Panc1 (cell line): Measurements from ENCODE around the gene SCUBE3. TPM values are rescaled to one million over a fixed set of nuclear protein-coding genes. Genes with fewer than 3 reads are reported as not detected.

ENCODE experiments used
- ATAC-seq: fragments of 200-7000 bp; cut with Tn5 transposase; 2 replicates; pipeline ENCODE4 v1.9.1; 2020; ENCODE audit warnings: mild to moderate bottlenecking, moderate library complexity
- BruUV-seq: library from RNA; stranded (reverse); fragments of 400-500 nt; replicated peaks from 2 replicates; lab custom pipeline; 2021; lab: Mats Ljungman, UMichigan
- CTCF ChIA-PET: fragments of 300-600 bp; sonication (Branson Sonifier 250); formaldehyde crosslinking; loops from one replicate; lab custom pipeline; 2022; ENCODE audit warnings: antibody characterized with exemption; lab: Charles Lee
- POLR2A ChIA-PET: fragments of 300-600 bp; sonication (Branson Sonifier 250); formaldehyde crosslinking; loops from one replicate; lab custom pipeline; 2022; ENCODE audit warnings: antibody characterized with exemption; lab: Charles Lee
- DNase-seq: peaks from one replicate; pipeline ENCODE4 v3.0.0-alpha.2; 2010; ENCODE audit warnings: low read depth, low spot score
- H3K27ac ChIP-seq: 2 replicates; pipeline ENCODE4 v1.5.1; 2011; ENCODE audit warnings: mild to moderate bottlenecking, low read length, inconsistent platforms
- H3K27me3 ChIP-seq: fragments of 200-500 bp; sonication (Bioruptor generic); 2 replicates; pipeline ENCODE4 v1.6.0; 2014; ENCODE audit warnings: low read length, inconsistent platforms; ENCODE audit not compliant: control insufficient read depth, insufficient read depth
- H3K36me3 ChIP-seq: fragments of 200-500 bp; sonication (Bioruptor generic); 2 replicates; pipeline ENCODE4 v1.5.1; 2014; ENCODE audit warnings: inconsistent platforms, mild to moderate bottlenecking, low read length, moderate library complexity; ENCODE audit not compliant: control insufficient read depth, insufficient read depth
- H3K4me1 ChIP-seq: 2 replicates; pipeline ENCODE4 v1.5.1; 2011; ENCODE audit warnings: inconsistent platforms, mild to moderate bottlenecking, low read length, moderate library complexity; ENCODE audit not compliant: control insufficient read depth, insufficient read depth
- H3K4me3 ChIP-seq, 2 experiments: 2 replicates each; pipeline ENCODE4 v1.5.1; 2011 to 2012; ENCODE audit warnings: low read depth in 2 of 2, low read length in 2 of 2, mild to moderate bottlenecking in 2 of 2, inconsistent platforms in 1 of 2, moderate library complexity in 1 of 2
- H3K9me3 ChIP-seq: fragments of 200-500 bp; sonication (Bioruptor generic); 2 replicates; pipeline ENCODE4 v1.5.1; 2014; ENCODE audit warnings: low read depth, mild to moderate bottlenecking, inconsistent platforms, low read length, moderate library complexity; ENCODE audit not compliant: control insufficient read depth, insufficient read depth
- POLR2AphosphoS5 ChIP-seq: IDR thresholded peaks from 2 replicates; pipeline ENCODE4 v1.6.1; 2012; ENCODE audit warnings: mild to moderate bottlenecking, low read depth, low read length, moderate library complexity
- SIN3A ChIP-seq: IDR thresholded peaks from 2 replicates; pipeline ENCODE4 v1.6.1; 2012; ENCODE audit warnings: low read depth, mild to moderate bottlenecking, low read length, moderate library complexity, borderline replicate concordance; ENCODE audit not compliant: insufficient read depth
- TCF7L2 ChIP-seq: IDR thresholded peaks from 2 replicates; pipeline ENCODE4 v1.6.1; 2011; ENCODE audit warnings: mild to moderate bottlenecking, low read depth, low read length, inconsistent platforms
- in situ Hi-C: cut with HindIII; loops from 2 replicates; pipeline ENCODE4 v1.10.0; 2016; ENCODE audit warnings: low sequenced_read_pairs, low pct_unique_long_range_greater_than_20kb
- intact Hi-C: fragments of 100-400 bp; cut with micrococcal nuclease; formaldehyde crosslinking; loops from one replicate; pipeline ENCODE4 v1.10.0; 2022; ENCODE audit not compliant: unreplicated experiment
- total RNA-seq: library from RNA; stranded (reverse); gene quantifications from one replicate; pipeline ENCODE4 v1.2.1, GENCODE V29; 2021; ENCODE audit not compliant: unreplicated experiment
- TF ChIP-seq, protein P1 (sequence below), 2 experiments: IDR thresholded peaks; 2 replicates each; pipeline ENCODE4 v1.6.1; 2011 to 2012; ENCODE audit warnings: low read depth in 2 of 2, control low read depth in 1 of 2, low read length in 1 of 2, mild to moderate bottlenecking in 1 of 2, moderate library complexity in 1 of 2; ENCODE audit not compliant: insufficient read depth in 1 of 2
- TF ChIP-seq, protein P2 (sequence below): fragments of 450-650 bp; IDR thresholded peaks from 2 replicates; pipeline ENCODE4 v1.5.1; 2017; ENCODE audit warnings: mild to moderate bottlenecking

The SCUBE3 gene
- total RNA-seq, 1 experiment from 2014 or later, result 1.6 TPM

DNA sequence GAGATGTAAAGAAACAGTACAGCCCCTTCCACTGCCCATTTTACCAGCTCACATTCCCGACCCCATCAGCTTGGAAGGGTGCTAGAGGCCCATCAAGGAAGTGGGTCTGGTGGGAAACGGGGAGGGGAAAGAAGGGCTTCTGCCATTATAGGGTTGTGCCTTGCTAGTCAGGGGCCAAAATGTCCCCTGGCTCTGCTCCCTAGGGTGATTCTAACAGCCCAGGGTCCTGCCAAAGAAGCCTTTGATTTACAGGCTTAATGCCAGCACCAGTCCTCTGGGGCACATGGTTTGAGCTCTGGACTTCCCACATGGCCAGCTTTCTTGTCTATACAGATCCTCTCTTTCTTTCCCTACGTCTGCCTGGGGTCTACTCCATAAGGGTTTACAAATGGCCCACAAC is 35.2 kb downstream of the SCUBE3 start:
- no TSS peak for BruUV-seq
- CTCF ChIA-PET, result no interaction called here
- no peak for ATAC-seq

DNA sequence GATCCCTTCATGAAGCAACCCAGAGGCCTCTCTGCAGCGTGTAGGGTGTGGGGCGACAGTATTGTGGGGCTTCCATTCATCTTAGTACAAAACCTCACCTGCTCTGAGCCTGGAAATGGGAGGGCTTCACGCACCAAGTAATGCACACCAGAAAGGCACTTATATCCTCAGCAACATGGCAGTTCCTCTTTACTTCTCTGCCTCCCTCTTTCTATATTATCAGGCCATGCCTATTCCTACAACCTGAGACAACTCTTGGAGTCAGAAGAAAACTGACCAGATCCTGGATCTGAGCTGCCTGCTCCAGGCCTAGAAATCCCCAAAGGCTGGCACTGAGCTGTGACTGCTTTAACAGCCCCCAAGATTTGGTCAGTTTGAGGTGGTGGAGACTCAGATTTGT is 38.2 kb downstream of the SCUBE3 start:
- ChIA-PET CTCF (no interaction called here), POLR2A (no interaction called here)
- in situ Hi-C loops, result no loop called here
- Histone ChIP-seq H3K36me3 (no peaks in the 10 kb centered on the region), H3K4me1 (no peaks in the 10 kb centered on the region), H3K4me3 (no peak overlapping the region), H3K27me3 (no peaks in the 10 kb centered on the region), H3K27ac (no peak overlapping the region), H3K9me3 (no peaks in the 10 kb centered on the region)
- TF ChIP-seq TCF7L2, result no peak
- no peak for TF ChIP-seq POLR2AphosphoS5
- TF ChIP-seq, protein P1, sequence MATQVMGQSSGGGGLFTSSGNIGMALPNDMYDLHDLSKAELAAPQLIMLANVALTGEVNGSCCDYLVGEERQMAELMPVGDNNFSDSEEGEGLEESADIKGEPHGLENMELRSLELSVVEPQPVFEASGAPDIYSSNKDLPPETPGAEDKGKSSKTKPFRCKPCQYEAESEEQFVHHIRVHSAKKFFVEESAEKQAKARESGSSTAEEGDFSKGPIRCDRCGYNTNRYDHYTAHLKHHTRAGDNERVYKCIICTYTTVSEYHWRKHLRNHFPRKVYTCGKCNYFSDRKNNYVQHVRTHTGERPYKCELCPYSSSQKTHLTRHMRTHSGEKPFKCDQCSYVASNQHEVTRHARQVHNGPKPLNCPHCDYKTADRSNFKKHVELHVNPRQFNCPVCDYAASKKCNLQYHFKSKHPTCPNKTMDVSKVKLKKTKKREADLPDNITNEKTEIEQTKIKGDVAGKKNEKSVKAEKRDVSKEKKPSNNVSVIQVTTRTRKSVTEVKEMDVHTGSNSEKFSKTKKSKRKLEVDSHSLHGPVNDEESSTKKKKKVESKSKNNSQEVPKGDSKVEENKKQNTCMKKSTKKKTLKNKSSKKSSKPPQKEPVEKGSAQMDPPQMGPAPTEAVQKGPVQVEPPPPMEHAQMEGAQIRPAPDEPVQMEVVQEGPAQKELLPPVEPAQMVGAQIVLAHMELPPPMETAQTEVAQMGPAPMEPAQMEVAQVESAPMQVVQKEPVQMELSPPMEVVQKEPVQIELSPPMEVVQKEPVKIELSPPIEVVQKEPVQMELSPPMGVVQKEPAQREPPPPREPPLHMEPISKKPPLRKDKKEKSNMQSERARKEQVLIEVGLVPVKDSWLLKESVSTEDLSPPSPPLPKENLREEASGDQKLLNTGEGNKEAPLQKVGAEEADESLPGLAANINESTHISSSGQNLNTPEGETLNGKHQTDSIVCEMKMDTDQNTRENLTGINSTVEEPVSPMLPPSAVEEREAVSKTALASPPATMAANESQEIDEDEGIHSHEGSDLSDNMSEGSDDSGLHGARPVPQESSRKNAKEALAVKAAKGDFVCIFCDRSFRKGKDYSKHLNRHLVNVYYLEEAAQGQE (IDR thresholded peaks at IDR 0.05; ENCODE audit: insufficient read depth in 1 of 2, low read depth in 2 of 2, low read length in 1 of 2), result no peak
- TF ChIP-seq, protein P2, sequence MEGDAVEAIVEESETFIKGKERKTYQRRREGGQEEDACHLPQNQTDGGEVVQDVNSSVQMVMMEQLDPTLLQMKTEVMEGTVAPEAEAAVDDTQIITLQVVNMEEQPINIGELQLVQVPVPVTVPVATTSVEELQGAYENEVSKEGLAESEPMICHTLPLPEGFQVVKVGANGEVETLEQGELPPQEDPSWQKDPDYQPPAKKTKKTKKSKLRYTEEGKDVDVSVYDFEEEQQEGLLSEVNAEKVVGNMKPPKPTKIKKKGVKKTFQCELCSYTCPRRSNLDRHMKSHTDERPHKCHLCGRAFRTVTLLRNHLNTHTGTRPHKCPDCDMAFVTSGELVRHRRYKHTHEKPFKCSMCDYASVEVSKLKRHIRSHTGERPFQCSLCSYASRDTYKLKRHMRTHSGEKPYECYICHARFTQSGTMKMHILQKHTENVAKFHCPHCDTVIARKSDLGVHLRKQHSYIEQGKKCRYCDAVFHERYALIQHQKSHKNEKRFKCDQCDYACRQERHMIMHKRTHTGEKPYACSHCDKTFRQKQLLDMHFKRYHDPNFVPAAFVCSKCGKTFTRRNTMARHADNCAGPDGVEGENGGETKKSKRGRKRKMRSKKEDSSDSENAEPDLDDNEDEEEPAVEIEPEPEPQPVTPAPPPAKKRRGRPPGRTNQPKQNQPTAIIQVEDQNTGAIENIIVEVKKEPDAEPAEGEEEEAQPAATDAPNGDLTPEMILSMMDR, result no peak
- TF ChIP-seq SIN3A, result no peak
- no peak for DNase-seq
- no TSS peak for BruUV-seq
- intact Hi-C loops, result no loop called here
- no peak for ATAC-seq

More for the DNA sequence above, 35.2 kb downstream of the SCUBE3 start:
- Histone ChIP-seq H3K4me1 (no peaks in the 10 kb centered on the region), H3K27me3 (no peaks in the 10 kb centered on the region), H3K4me3 (no peak overlapping the region), H3K36me3 (no peaks in the 10 kb centered on the region), H3K27ac (no peak overlapping the region), H3K9me3 (no peaks in the 10 kb centered on the region)
- intact Hi-C loops, result no loop called here
- POLR2A ChIA-PET, result no interaction called here
- no peak for TF ChIP-seq SIN3A
- no peak for TF ChIP-seq POLR2AphosphoS5
- TF ChIP-seq, protein P1 (IDR thresholded peaks at IDR 0.05; ENCODE audit: insufficient read depth in 1 of 2, low read depth in 2 of 2, low read length in 1 of 2), result no peak
- TF ChIP-seq, protein P2, result no peak
- TF ChIP-seq TCF7L2, result no peak
- in situ Hi-C loops, result no loop called here
- no peak for DNase-seq
